Measurements from ENCODE around the gene GRIA4.
"Not testable (repeated sequence)": the region's sequence is repeated elsewhere in the genome, so short reads cannot be mapped to it uniquely, and the experiment has no call there.

The GRIA4 gene

GRCh38 chr11:105991888-105992287, 382.0 kb downstream of the GRIA4 start:
- Histone ChIP-seq H3K4me1 (ENCODE audit: insufficient read depth, low read length) (peaks cover 3% of the 10 kb centered on the region; the same call in 1 of the 2 replicates), H3K9ac (ENCODE audit: low read depth, low read length) (no peak overlapping the region), H3K9me3 (ENCODE audit: control insufficient read depth, insufficient read depth, low read length) (peaks cover 5% of the 10 kb centered on the region), H3K36me3 (ENCODE audit: insufficient read depth, low read length) (peaks cover 4% of the 10 kb centered on the region; the same call in 1 of the 2 replicates)

DNA sequence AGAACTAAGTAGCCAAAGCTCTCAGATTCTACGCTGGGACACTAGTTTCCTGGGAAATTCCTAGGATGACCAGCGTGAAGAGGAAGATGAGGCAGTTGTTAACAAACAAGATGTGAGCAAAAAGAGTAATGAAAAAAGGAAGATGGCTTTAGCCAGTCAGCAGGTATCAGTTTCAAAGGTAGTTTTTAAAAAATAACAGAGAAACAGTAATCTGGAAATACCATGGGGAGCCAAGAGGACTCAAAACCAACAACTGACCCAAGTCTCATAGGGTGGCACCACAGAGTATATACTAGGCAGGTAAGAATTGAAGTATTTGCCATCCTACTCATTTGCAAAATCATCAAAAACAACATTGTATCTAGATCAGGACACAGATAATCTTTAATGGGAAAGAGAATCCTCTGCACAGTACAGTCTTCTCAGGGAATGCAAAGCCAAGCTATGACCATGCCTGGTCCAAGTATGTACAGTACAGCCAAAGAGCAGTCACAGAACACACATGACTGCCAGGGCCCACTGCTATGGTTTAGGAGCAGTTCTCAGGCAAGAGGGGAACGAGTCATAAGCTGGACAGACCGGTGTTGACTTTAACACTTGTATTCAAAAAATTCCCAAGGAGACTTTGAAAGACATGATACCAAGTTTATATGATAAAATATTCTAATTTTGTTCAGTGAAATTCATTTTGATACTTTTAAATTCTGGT, 391.6 kb downstream of the GRIA4 start:
- no peak overlapping the region for H3K9ac ChIP-seq (ENCODE audit: low read depth, low read length)
- H3K9me3 ChIP-seq (ENCODE audit: control insufficient read depth, insufficient read depth, low read length), result peaks cover 6% of the 10 kb centered on the region; the same call in 1 of the 2 replicates
- H3K4me1 ChIP-seq (ENCODE audit: insufficient read depth, low read length), result no peaks in the 10 kb centered on the region
- H3K36me3 ChIP-seq (ENCODE audit: insufficient read depth, low read length), result peaks cover 9% of the 10 kb centered on the region

- not testable (repeated sequence) for H3K9me3 ChIP-seq (ENCODE audit: control insufficient read depth, insufficient read depth, low read length); H3K9ac ChIP-seq (ENCODE audit: low read depth, low read length); H3K4me1 ChIP-seq (ENCODE audit: insufficient read depth, low read length)
- H3K36me3 ChIP-seq (ENCODE audit: insufficient read depth, low read length), result peaks cover 17% of the 10 kb centered on the region
Observed at GRCh38 chr11:106003094-106003493, 393.2 kb downstream of the GRIA4 start.

- peaks cover 23% of the 10 kb centered on the region for H3K36me3 ChIP-seq (ENCODE audit: insufficient read depth, low read length)
- H3K4me1 ChIP-seq (ENCODE audit: insufficient read depth, low read length), result no peaks in the 10 kb centered on the region
- no peaks in the 10 kb centered on the region for H3K9me3 ChIP-seq (ENCODE audit: control insufficient read depth, insufficient read depth, low read length)
- H3K9ac ChIP-seq (ENCODE audit: low read depth, low read length), result no peak overlapping the region
Observed at GRCh38 chr11:106011481-106011880, 401.6 kb downstream of the GRIA4 start.

DNA sequence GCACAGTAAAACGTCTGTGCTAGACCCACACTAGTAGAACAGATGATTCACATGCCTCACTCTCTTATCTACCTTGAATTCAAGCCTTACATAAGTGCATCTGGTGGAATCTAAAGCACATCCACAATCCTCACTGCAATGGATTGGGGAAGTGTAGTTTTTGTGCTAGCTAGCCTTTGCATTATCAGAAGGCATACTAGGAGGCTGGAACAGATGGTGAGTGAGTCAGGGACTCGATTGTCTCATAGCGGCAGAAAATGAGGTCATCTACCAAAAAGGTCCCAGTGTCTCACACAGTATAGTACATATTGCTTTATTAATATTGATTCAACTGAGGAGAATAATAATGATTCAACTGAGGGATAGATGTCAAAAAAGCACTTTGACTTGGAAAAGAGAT, 402.9 kb downstream of the GRIA4 start:
- peaks cover 17% of the 10 kb centered on the region for H3K36me3 ChIP-seq (ENCODE audit: insufficient read depth, low read length)
- no peaks in the 10 kb centered on the region for H3K4me1 ChIP-seq (ENCODE audit: insufficient read depth, low read length)
- H3K9me3 ChIP-seq (ENCODE audit: control insufficient read depth, insufficient read depth, low read length), result no peaks in the 10 kb centered on the region
- no peak overlapping the region for H3K9ac ChIP-seq (ENCODE audit: low read depth, low read length)

DNA sequence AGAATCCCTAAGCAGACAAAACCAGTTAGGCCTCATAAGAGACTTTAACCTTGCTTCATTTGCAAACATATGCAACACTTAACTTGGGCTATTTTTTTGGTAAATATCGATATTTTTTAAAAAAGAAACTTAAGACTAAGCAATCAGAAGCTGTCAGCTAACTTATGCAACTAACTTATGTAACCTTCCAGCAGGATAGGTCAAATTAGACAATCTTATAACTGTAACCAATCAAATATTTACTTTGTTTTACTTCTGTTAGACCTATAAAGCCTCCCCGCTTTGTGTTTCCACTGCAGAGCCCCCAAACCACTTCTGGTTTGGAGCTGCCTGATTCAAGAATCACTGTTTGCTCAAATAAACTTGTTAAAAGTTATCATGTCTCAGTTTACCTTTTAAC, 404.2 kb downstream of the GRIA4 start:
- H3K4me1 ChIP-seq (ENCODE audit: insufficient read depth, low read length), result no peaks in the 10 kb centered on the region
- H3K9ac ChIP-seq (ENCODE audit: low read depth, low read length), result no peak overlapping the region
- no peaks in the 10 kb centered on the region for H3K9me3 ChIP-seq (ENCODE audit: control insufficient read depth, insufficient read depth, low read length)
- H3K36me3 ChIP-seq (ENCODE audit: insufficient read depth, low read length), result peaks cover 14% of the 10 kb centered on the region

- Histone ChIP-seq H3K4me1 (ENCODE audit: insufficient read depth, low read length) (no peaks in the 10 kb centered on the region), H3K36me3 (ENCODE audit: insufficient read depth, low read length) (peaks cover 10% of the 10 kb centered on the region; the same call in 1 of the 2 replicates), H3K9me3 (ENCODE audit: control insufficient read depth, insufficient read depth, low read length) (no peaks in the 10 kb centered on the region), H3K9ac (ENCODE audit: low read depth, low read length) (no peak overlapping the region)
Observed at GRCh38 chr11:106014620-106015019, 404.7 kb downstream of the GRIA4 start.

- Histone ChIP-seq H3K9ac (ENCODE audit: low read depth, low read length) (no peak overlapping the region), H3K9me3 (ENCODE audit: control insufficient read depth, insufficient read depth, low read length) (no peaks in the 10 kb centered on the region), H3K4me1 (ENCODE audit: insufficient read depth, low read length) (no peaks in the 10 kb centered on the region), H3K36me3 (ENCODE audit: insufficient read depth, low read length) (peaks cover 6% of the 10 kb centered on the region; the same call in 1 of the 2 replicates)
Observed at GRCh38 chr11:106015066-106015465, 405.2 kb downstream of the GRIA4 start.

DNA sequence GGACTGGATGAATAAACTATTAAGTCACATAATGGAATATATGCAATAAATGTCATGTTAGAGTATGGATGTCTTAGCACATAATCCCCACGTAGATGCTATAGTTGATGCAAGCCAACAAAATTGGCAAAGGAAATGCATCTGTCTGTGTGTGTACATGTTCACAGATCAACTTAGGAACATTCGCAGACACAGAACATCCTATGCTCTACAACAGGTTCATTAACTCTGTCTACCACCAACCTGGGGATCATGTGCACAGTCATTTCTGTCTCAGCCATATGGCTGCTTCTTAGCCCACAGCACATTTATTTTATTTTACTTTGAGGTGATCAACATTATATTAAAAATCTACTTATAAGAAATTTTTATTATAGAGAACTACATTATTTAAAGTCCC, 407.2 kb downstream of the GRIA4 start:
- Histone ChIP-seq H3K9ac (ENCODE audit: low read depth, low read length) (no peak overlapping the region), H3K9me3 (ENCODE audit: control insufficient read depth, insufficient read depth, low read length) (no peaks in the 10 kb centered on the region), H3K4me1 (ENCODE audit: insufficient read depth, low read length) (no peaks in the 10 kb centered on the region), H3K36me3 (ENCODE audit: insufficient read depth, low read length) (no peaks in the 10 kb centered on the region)

- H3K9ac ChIP-seq (ENCODE audit: low read depth, low read length), result peak overlapping the region; percentile 97
- H3K36me3 ChIP-seq (ENCODE audit: insufficient read depth, low read length), result no peaks in the 10 kb centered on the region
- no peaks in the 10 kb centered on the region for H3K4me1 ChIP-seq (ENCODE audit: insufficient read depth, low read length)
- H3K9me3 ChIP-seq (ENCODE audit: control insufficient read depth, insufficient read depth, low read length), result no peaks in the 10 kb centered on the region; the same call in 1 of the 2 replicates
Observed at GRCh38 chr11:106021181-106021966, 411.5 kb downstream of the GRIA4 start.

DNA sequence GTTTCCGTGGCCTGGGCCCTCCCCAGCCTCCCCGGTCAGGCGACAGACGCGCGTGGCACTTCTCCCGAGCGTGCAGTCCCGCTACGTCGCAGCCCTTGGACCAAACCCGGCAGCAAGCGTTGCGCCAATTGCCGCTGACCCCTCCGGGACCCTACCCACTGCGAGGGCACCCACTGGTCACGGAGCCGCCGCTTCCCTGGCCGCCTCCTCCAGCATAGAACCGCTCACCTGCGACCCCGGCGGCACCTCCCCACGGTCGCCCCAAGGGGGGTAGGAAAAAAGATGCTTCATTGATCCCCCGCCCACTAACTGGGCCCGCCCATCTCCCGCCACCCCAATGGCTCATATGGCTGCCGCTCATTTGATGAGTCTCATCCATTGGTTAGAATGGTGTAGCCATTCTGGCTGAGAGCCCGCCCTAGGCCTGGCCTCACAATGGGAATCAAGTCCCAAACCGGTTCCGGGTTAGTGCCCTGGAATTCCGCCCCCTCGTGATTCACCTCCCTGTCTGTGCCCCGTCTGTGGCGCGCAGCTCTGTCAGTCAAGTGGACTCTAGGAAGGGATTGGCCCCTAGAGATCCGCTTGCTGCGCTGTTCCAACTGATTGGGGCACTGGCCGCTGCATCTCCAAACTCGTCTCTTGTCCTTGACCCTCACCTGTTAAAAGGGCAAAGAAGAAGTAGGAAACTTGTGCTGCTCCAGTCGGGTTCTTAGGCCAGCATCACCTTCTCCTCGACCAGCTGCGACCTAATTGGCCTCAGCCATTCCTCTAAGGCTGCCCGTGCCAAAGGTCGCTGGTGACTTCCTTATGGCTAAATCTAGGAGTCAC, 412.3 kb downstream of the GRIA4 start, which contains the start of gene MSANTD4:
Gene MSANTD4 (minus strand): TSS at position 274 of the 828 bp plus-strand sequence. CDS start 11,323 bp downstream, outside the sequence.
- H3K4me1 ChIP-seq (ENCODE audit: insufficient read depth, low read length), result no peaks in the 10 kb centered on the region
- no peaks in the 10 kb centered on the region for H3K36me3 ChIP-seq (ENCODE audit: insufficient read depth, low read length)
- no peaks in the 10 kb centered on the region; the same call in 1 of the 2 replicates for H3K9me3 ChIP-seq (ENCODE audit: control insufficient read depth, insufficient read depth, low read length)
- H3K9ac ChIP-seq (ENCODE audit: low read depth, low read length), result peak within 1 kb of the TSS; percentile 97

DNA sequence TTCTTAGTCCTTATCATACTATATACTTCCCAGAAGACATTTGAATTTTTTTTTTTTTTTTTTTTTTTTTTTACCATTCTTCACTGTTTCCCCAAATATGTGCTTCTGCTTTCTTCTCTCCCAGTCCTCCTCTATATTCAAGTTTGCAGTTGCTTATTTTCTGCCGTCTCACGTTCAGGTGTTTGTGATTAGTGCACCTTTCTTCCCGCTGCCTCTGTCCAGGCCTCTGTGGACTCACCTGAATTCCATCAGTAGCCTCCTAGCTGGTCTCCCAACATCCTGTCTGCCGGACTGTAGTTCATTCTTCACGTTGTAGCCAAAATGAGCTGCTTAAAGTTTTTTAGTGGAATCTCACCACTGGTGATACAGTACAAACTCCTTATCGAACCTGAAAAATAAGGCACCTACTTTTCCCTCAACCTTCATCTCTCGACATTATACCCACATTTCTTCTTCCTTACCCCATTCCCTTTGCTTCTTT, 413.0 kb downstream of the GRIA4 start:
- Histone ChIP-seq H3K9ac (ENCODE audit: low read depth, low read length) (peak overlapping the region; percentile 48; the same call in 1 of the 2 replicates), H3K4me1 (ENCODE audit: insufficient read depth, low read length) (no peaks in the 10 kb centered on the region), H3K9me3 (ENCODE audit: control insufficient read depth, insufficient read depth, low read length) (no peaks in the 10 kb centered on the region; the same call in 1 of the 2 replicates), H3K36me3 (ENCODE audit: insufficient read depth, low read length) (no peaks in the 10 kb centered on the region)

GRCh38 chr11:106030609-106031008, 420.7 kb downstream of the GRIA4 start:
- Histone ChIP-seq H3K36me3 (ENCODE audit: insufficient read depth, low read length) (no peaks in the 10 kb centered on the region), H3K9ac (ENCODE audit: low read depth, low read length) (no peak overlapping the region), H3K9me3 (ENCODE audit: control insufficient read depth, insufficient read depth, low read length) (no peaks in the 10 kb centered on the region; the same call in 1 of the 2 replicates), H3K4me1 (ENCODE audit: insufficient read depth, low read length) (no peaks in the 10 kb centered on the region)
